Measurements from ENCODE around the gene ITPK1. TPM values are rescaled to one million over a fixed set of nuclear protein-coding genes. Genes with fewer than 3 reads are reported as not detected.
"Not testable (repeated sequence)": the region's sequence is repeated elsewhere in the genome, so short reads cannot be mapped to it uniquely, and the experiment has no call there.

Gene ITPK1
- total and polyA plus RNA-seq, 2 donors (not counting 3 experiments of a cell fraction or from before 2014, with no cell fraction given): 39.6 to 51.8 TPM

DNA sequence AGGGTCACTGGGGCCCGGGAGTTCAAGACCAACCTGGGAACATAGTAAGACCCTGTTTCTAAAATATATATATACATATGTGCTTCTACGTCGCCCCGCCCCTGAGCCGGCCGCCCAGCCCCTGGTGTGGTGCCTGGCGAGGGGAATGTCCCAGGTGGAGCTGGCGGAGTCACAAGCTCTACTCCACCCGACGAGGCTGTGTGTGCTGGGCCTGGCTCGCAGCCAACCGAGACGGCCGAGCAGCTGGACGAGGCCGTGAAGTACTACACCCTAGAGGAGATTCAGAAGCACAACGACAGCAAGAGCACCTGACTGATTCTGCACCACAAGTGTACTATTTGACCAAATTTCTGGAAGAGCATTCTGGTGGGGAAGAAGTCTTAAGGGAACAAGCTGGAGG lies 22.1 kb upstream of the ITPK1 start:
- Histone ChIP-seq H3K4me3 (replicated peaks in 1 of 3; ENCODE audit: insufficient read depth in 1 of 3, low read depth in 1 of 3, low read length in 3 of 3) (no peak overlapping the region), H3K9ac (replicated peaks; ENCODE audit: extremely low read depth, insufficient read depth, low read length) (no peak overlapping the region), H3K27me3 (ENCODE audit: control insufficient read depth in 2 of 2, insufficient read depth in 2 of 2, low read length in 2 of 2) (no peaks in the 10 kb centered on the region), H3K79me2 (ENCODE audit: control insufficient read depth, insufficient read depth, low read length) (no peaks in the 10 kb centered on the region), H3K4me1 (ENCODE audit: control insufficient read depth, extremely low read depth, insufficient read depth, low read length) (no peaks in the 10 kb centered on the region), H3K4me2 (ENCODE audit: insufficient read depth, low read length) (no peak overlapping the region), H3K36me3 (ENCODE audit: control insufficient read depth in 2 of 2, extremely low read depth in 1 of 2, insufficient read depth in 2 of 2, low read length in 2 of 2) (no peaks in the 10 kb centered on the region), H3K9me3 (replicated peaks; ENCODE audit: control insufficient read depth, insufficient read depth, low read length) (no peaks in the 10 kb centered on the region), H4K20me1 (replicated peaks; ENCODE audit: control insufficient read depth, extremely low read depth, insufficient read depth, low read length) (no peaks in the 10 kb centered on the region), H3K27ac (ENCODE audit: insufficient read depth, low read depth, low read length) (no peak overlapping the region), H3K9me1 (replicated peaks; ENCODE audit: control insufficient read depth, extremely low read depth, insufficient read depth, low read length) (no peaks in the 10 kb centered on the region), H2AFZ (ENCODE audit: low read depth, low read length) (no peak overlapping the region)
- no peak for DNase-seq (ENCODE audit: low read depth, low spot score)
- FAIRE-seq: no peak
- dilution Hi-C loops (cut with MboI; ENCODE audit: extremely low pct_ligation_motif_present, low sequenced_read_pairs): loop anchor here (25.0 kb wide), 1 partner anchor 176 kb away; no protein-coding TSS in a partner anchor
- no peak for TF ChIP-seq FOS (IDR thresholded peaks at IDR 0.05; ENCODE audit: borderline replicate concordance, insufficient read depth, low read length)
- no peak for TF ChIP-seq EZH2 (IDR thresholded peaks at IDR 0.05; ENCODE audit: borderline replicate concordance, low read depth, low read length, severe bottlenecking)
- TF ChIP-seq MYC (IDR thresholded peaks at IDR 0.05; ENCODE audit: low read depth, low read length): no peak
- TF ChIP-seq MAX (IDR thresholded peaks at IDR 0.05; ENCODE audit: insufficient read depth, insufficient read length): no peak
- TF ChIP-seq GATA2 (IDR thresholded peaks at IDR 0.05; ENCODE audit: insufficient read depth, insufficient read length, low read depth, low read length): no peak
- no peak for TF ChIP-seq CTCF (IDR thresholded peaks at IDR 0.05; ENCODE audit: extremely low read depth in 1 of 2, insufficient read depth in 1 of 2, low read depth in 1 of 2, low read length in 2 of 2)
- no peak for TF ChIP-seq JUN (IDR thresholded peaks at IDR 0.05; ENCODE audit: borderline replicate concordance, insufficient read depth, insufficient read length, low read depth)
- TF ChIP-seq POLR2A (IDR thresholded peaks at IDR 0.05; ENCODE audit: low read depth, low read length): no peak
- no peak for TF ChIP-seq POLR2AphosphoS5 (IDR thresholded peaks at IDR 0.05; ENCODE audit: insufficient read depth, low read depth, low read length)
- intact Hi-C loops (cut with micrococcal nuclease): loop anchor here (2.0 to 5.0 kb wide), 4 partner anchors 103 to 425 kb away; no protein-coding TSS in a partner anchor
- POLR2A ChIA-PET: no interaction called here
- BruUV-seq (replicated peaks): no TSS peak
- CTCF ChIA-PET: interaction anchor here (0.9 to 4.6 kb wide), 3 partner anchors 24 to 184 kb away, joined by 3 to 68 read pairs (median 58); no protein-coding TSS in a partner anchor

- H3K79me2 ChIP-seq (ENCODE audit: control insufficient read depth, insufficient read depth, low read length); H2AFZ ChIP-seq (ENCODE audit: low read depth, low read length); FAIRE-seq; H3K4me3 ChIP-seq (replicated peaks in 1 of 3; ENCODE audit: insufficient read depth in 1 of 3, low read depth in 1 of 3, low read length in 3 of 3); DNase-seq (ENCODE audit: low read depth, low spot score); H3K27ac ChIP-seq (ENCODE audit: insufficient read depth, low read depth, low read length); BruUV-seq (replicated peaks); H4K20me1 ChIP-seq (replicated peaks; ENCODE audit: control insufficient read depth, extremely low read depth, insufficient read depth, low read length); H3K9me3 ChIP-seq (replicated peaks; ENCODE audit: control insufficient read depth, insufficient read depth, low read length); H3K36me3 ChIP-seq (ENCODE audit: control insufficient read depth in 2 of 2, extremely low read depth in 1 of 2, insufficient read depth in 2 of 2, low read length in 2 of 2); H3K4me2 ChIP-seq (ENCODE audit: insufficient read depth, low read length); H3K27me3 ChIP-seq (ENCODE audit: control insufficient read depth in 2 of 2, insufficient read depth in 2 of 2, low read length in 2 of 2); H3K9ac ChIP-seq (replicated peaks; ENCODE audit: extremely low read depth, insufficient read depth, low read length); POLR2A ChIA-PET; H3K9me1 ChIP-seq (replicated peaks; ENCODE audit: control insufficient read depth, extremely low read depth, insufficient read depth, low read length); H3K4me1 ChIP-seq (ENCODE audit: control insufficient read depth, extremely low read depth, insufficient read depth, low read length): not testable (repeated sequence)
- dilution Hi-C loops (cut with MboI; ENCODE audit: extremely low pct_ligation_motif_present, low sequenced_read_pairs): loop anchor here (25.0 kb wide), 1 partner anchor 174 kb away; no protein-coding TSS in a partner anchor
- CTCF ChIA-PET: interaction anchor here (1.3 to 4.6 kb wide), 3 partner anchors 23 to 183 kb away, joined by 3 to 68 read pairs (median 5); no protein-coding TSS in a partner anchor
- intact Hi-C loops (cut with micrococcal nuclease): loop anchor here (5.0 kb wide), 1 partner anchor 299 kb away; no protein-coding TSS in a partner anchor
These were observed 20.8 kb upstream of the ITPK1 start for GRCh38 chr14:93136508-93136907.
